Measurements from ENCODE around the gene PLEKHD1.

The PLEKHD1 gene

GRCh38 chr14:69572841-69573135 is 88.3 kb downstream of the PLEKHD1 start:
- Histone ChIP-seq H3K4me3 (ENCODE audit: low read length) (no peak overlapping the region), H3K9me3 (ENCODE audit: insufficient read depth, low read depth, low read length) (peaks cover 7% of the 10 kb centered on the region; the same call in 1 of the 2 replicates), H3K36me3 (ENCODE audit: insufficient read depth, low read length) (no peaks in the 10 kb centered on the region), H3K4me1 (ENCODE audit: insufficient read depth, low read length) (0 out of 2 replicates have a peak, but pooled peaks cover 3% of the 10 kb centered on the region), H3K9ac (ENCODE audit: low read depth, low read length) (no peak overlapping the region), H3K27me3 (ENCODE audit: insufficient read depth, low read length) (peaks cover 77% of the 10 kb centered on the region), H3K27ac (ENCODE audit: low read depth, low read length) (no peak overlapping the region)
- WGBS: 94% methylated on average over 40 of the region's 40 CpGs

GRCh38 chr14:69573205-69573830 is 88.8 kb downstream of the PLEKHD1 start:
- Histone ChIP-seq H3K9me3 (ENCODE audit: insufficient read depth, low read depth, low read length) (peaks cover 7% of the 10 kb centered on the region; the same call in 1 of the 2 replicates), H3K4me1 (ENCODE audit: insufficient read depth, low read length) (0 out of 2 replicates have a peak, but pooled peaks cover 3% of the 10 kb centered on the region), H3K27ac (ENCODE audit: low read depth, low read length) (no peak overlapping the region; the same call in 1 of the 2 replicates), H3K4me3 (ENCODE audit: low read length) (peak overlapping the region; percentile 66), H3K36me3 (ENCODE audit: insufficient read depth, low read length) (no peaks in the 10 kb centered on the region), H3K27me3 (ENCODE audit: insufficient read depth, low read length) (peaks cover 72% of the 10 kb centered on the region), H3K9ac (ENCODE audit: low read depth, low read length) (no peak overlapping the region)
- WGBS: 84% methylated on average over 51 of the region's 51 CpGs

DNA sequence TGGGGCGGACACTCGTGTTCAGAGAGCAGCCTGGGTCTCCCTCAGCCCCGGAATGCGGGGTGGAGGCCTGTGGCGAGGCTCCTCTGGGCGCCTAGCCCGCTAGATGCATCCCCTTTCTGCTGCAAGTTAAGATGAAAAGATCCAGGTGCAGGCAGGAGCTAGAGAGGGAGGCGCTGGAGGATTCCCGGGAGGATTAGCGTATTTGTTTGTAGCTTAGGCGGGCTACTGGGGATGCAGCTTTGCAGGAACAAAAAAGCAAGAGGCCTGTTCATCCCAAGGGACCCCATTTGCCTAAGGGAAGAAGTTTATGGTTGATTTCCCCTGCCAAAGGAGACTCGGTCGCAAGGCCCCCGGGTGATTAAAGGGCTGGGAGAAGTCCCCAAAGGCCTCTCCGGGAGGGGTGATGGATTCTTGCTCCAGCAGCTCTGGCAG is 89.3 kb downstream of the PLEKHD1 start:
- Histone ChIP-seq H3K9me3 (ENCODE audit: insufficient read depth, low read depth, low read length) (peaks cover 7% of the 10 kb centered on the region; the same call in 1 of the 2 replicates), H3K4me3 (ENCODE audit: low read length) (peak overlapping the region; percentile 66), H3K4me1 (ENCODE audit: insufficient read depth, low read length) (0 out of 2 replicates have a peak, but pooled peaks cover 3% of the 10 kb centered on the region), H3K36me3 (ENCODE audit: insufficient read depth, low read length) (no peaks in the 10 kb centered on the region), H3K27ac (ENCODE audit: low read depth, low read length) (peak overlapping the region; percentile 10; the same call in 1 of the 2 replicates), H3K9ac (ENCODE audit: low read depth, low read length) (no peak overlapping the region), H3K27me3 (ENCODE audit: insufficient read depth, low read length) (peaks cover 68% of the 10 kb centered on the region)
- WGBS: 6% methylated on average over 15 of the region's 15 CpGs

- Histone ChIP-seq H3K4me1 (ENCODE audit: insufficient read depth, low read length) (0 out of 2 replicates have a peak, but pooled peaks cover 3% of the 10 kb centered on the region), H3K4me3 (ENCODE audit: low read length) (peak within 1 kb of the TSS; percentile 66), H3K9ac (ENCODE audit: low read depth, low read length) (peak within 1 kb of the TSS; percentile 59; the same call in 1 of the 2 replicates), H3K27me3 (ENCODE audit: insufficient read depth, low read length) (peaks cover 62% of the 10 kb centered on the region), H3K36me3 (ENCODE audit: insufficient read depth, low read length) (no peaks in the 10 kb centered on the region), H3K9me3 (ENCODE audit: insufficient read depth, low read depth, low read length) (peaks cover 7% of the 10 kb centered on the region; the same call in 1 of the 2 replicates), H3K27ac (ENCODE audit: low read depth, low read length) (peak within 1 kb of the TSS; percentile 10; the same call in 1 of the 2 replicates)
- WGBS: 1% methylated on average over 43 of the region's 52 CpGs
These were observed 89.9 kb downstream of the PLEKHD1 start, which contains the start of gene CCDC177 for GRCh38 chr14:69574263-69574953. TSS of gene CCDC177 (minus strand) at chr14:69574871. CDS start at chr14:69573622, 1,249 bp downstream.

DNA sequence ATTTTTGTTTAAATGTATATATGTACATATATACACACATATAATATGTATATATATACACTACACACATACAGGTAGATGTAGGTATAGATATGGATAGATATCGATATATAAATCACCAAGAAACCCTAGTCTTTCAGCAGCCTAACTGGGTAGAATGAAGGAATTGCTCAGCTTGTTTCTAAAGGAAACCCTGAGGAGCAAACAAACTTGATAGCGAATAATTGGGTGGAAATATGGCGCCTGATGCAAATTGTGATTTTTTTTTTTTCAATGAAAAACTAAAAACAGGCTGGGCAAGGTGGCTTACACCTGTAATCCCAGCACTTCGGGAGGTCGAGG is 90.4 kb downstream of the PLEKHD1 start:
- peak overlapping the region; percentile 66 for H3K4me3 ChIP-seq (ENCODE audit: low read length)
- H3K27ac ChIP-seq (ENCODE audit: low read depth, low read length): no peak overlapping the region
- WGBS: 62% methylated on average over 4 of the region's 5 CpGs
- peaks cover 57% of the 10 kb centered on the region for H3K27me3 ChIP-seq (ENCODE audit: insufficient read depth, low read length)
- peaks cover 7% of the 10 kb centered on the region; the same call in 1 of the 2 replicates for H3K9me3 ChIP-seq (ENCODE audit: insufficient read depth, low read depth, low read length)
- H3K36me3 ChIP-seq (ENCODE audit: insufficient read depth, low read length): no peaks in the 10 kb centered on the region
- 0 out of 2 replicates have a peak, but pooled peaks cover 3% of the 10 kb centered on the region for H3K4me1 ChIP-seq (ENCODE audit: insufficient read depth, low read length)
- no peak overlapping the region for H3K9ac ChIP-seq (ENCODE audit: low read depth, low read length)

GRCh38 chr14:69579476-69579875 is 94.9 kb downstream of the PLEKHD1 start:
- 0 out of 2 replicates have a peak, but pooled peaks cover 3% of the 10 kb centered on the region for H3K4me1 ChIP-seq (ENCODE audit: insufficient read depth, low read length)
- no peak overlapping the region for H3K9ac ChIP-seq (ENCODE audit: low read depth, low read length)
- no peaks in the 10 kb centered on the region for H3K9me3 ChIP-seq (ENCODE audit: insufficient read depth, low read depth, low read length)
- H3K27ac ChIP-seq (ENCODE audit: low read depth, low read length): no peak overlapping the region
- no peak overlapping the region for H3K4me3 ChIP-seq (ENCODE audit: low read length)
- 97% methylated on average over 2 of the region's 2 CpGs for WGBS
- peaks cover 12% of the 10 kb centered on the region for H3K27me3 ChIP-seq (ENCODE audit: insufficient read depth, low read length)
- no peaks in the 10 kb centered on the region for H3K36me3 ChIP-seq (ENCODE audit: insufficient read depth, low read length)

DNA sequence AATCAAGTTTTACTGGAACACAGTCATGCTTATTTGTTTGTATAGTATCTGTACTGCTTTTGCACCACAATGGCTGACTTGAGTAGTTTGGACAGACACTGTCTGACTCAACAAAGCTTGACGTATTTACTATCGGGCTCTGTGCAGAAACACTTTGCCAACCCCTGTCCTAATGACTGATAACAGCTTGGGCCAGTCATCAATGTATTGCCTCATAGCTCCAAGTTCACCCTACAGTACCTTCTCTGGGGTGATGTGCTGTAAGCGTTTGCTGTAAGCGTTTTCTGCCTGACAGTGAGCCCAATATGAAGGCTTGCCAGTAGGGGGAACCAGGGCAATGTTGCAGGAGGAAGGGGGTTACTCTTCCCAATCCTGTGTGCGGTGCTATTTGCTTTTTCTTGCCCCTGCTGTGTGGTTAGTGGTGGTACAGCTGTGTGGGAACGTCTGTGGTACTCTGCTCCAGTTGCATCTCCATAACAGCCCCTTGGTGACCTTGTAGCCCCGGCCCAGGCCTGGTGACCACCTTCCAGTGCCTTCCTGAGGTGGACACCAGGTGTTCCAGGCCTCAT is 95.6 kb downstream of the PLEKHD1 start:
- 35% methylated on average over 7 of the region's 7 CpGs for WGBS
- no peak overlapping the region for H3K9ac ChIP-seq (ENCODE audit: low read depth, low read length)
- H3K27ac ChIP-seq (ENCODE audit: low read depth, low read length): no peak overlapping the region
- H3K36me3 ChIP-seq (ENCODE audit: insufficient read depth, low read length): no peaks in the 10 kb centered on the region
- no peak overlapping the region for H3K4me3 ChIP-seq (ENCODE audit: low read length)
- peaks cover 6% of the 10 kb centered on the region; the same call in 1 of the 2 replicates for H3K27me3 ChIP-seq (ENCODE audit: insufficient read depth, low read length)
- H3K9me3 ChIP-seq (ENCODE audit: insufficient read depth, low read depth, low read length): no peaks in the 10 kb centered on the region
- no peaks in the 10 kb centered on the region for H3K4me1 ChIP-seq (ENCODE audit: insufficient read depth, low read length)
